C4-2B (cell line): ENCODE results near the gene DNAJC1.

Experiments used
- H3K27ac ChIP-seq: fragments of 450-650 bp; 2 replicates; pipeline ENCODE4 v1.5.1; 2017
- CTCF ChIP-seq: fragments of 450-650 bp; conservative IDR thresholded peaks from 2 replicates; pipeline ENCODE4 v1.5.1; 2017; ENCODE audit warnings: mild to moderate bottlenecking
- ZFX ChIP-seq: fragments of 450-650 bp; IDR thresholded peaks from 2 replicates; pipeline ENCODE4 v1.6.1; 2017

The DNAJC1 gene

GRCh38 chr10:21712975-21713374, 290.6 kb downstream of the DNAJC1 start:
- H3K27ac ChIP-seq = no peak overlapping the region
- TF ChIP-seq CTCF (no peak), ZFX (no peak)

GRCh38 chr10:21707498-21707897, 296.0 kb downstream of the DNAJC1 start:
- no peak overlapping the region for H3K27ac ChIP-seq
- TF ChIP-seq CTCF (no peak), ZFX (no peak)
